ENCODE data around the gene PRRC2C. TPM values are rescaled to one million over a fixed set of nuclear protein-coding genes. Genes with fewer than 3 reads are reported as not detected.
A peak's percentile ranks its signal among the peaks of the same experiment; 100 is the strongest.

Gene PRRC2C
- total RNA-seq, 1 experiment from 2014 or later: 267 TPM

DNA sequence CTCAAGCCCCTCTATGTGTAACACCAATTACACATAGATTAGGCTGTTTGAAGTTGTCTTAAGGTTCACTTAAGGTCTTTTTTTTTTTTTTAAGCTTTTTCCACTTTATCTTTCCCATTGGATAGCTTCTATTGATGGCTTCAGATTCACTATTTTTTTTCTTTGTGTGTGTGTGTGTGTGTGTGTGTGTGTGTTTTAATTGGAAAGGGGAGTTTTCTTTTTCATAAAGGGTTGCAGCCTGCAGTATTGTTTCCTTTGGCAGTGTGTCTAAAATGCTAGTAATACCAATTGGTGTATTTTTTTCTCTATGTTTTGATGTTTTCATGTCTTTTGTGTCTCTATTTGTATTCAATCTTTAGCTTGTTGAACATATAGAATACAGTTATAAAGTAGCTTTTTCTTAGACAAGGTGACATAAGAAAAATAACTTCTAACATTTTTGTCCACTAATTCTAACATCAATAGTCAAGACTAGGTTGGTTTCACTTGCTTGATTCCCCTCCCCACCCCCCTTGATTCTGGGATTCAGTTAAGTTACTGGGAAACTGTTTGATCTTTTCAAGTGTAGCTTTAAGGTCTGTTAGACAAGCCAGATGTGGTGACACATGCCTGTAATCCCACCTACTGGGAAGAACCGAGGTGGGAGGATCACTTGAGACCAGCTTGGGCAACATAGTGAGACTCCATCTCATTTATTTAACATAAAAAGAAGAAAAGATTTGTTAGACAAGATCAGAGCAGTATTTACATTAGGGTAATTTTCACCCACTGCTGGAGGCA lies 21.4 kb downstream of the PRRC2C start:
- H3K36me3 Mint-ChIP-seq (ENCODE audit: insufficient read depth in 1 of 3, low read depth in 3 of 3): peaks cover 0 to 6% (median under 1%) of the 10 kb centered on the region in 3 experiments; a peak in 2 of 7 replicates
- H4K91ac ChIP-seq (ENCODE audit: insufficient read length, low read depth, low read length): no peak overlapping the region
- no peak overlapping the region for H3K18ac ChIP-seq (ENCODE audit: insufficient read length, low read depth, low read length)
- no peaks in the 10 kb centered on the region for H3K23me2 ChIP-seq (ENCODE audit: insufficient read length, low read depth, low read length, poor library complexity, severe bottlenecking)
- TF ChIP-seq, protein P1, sequence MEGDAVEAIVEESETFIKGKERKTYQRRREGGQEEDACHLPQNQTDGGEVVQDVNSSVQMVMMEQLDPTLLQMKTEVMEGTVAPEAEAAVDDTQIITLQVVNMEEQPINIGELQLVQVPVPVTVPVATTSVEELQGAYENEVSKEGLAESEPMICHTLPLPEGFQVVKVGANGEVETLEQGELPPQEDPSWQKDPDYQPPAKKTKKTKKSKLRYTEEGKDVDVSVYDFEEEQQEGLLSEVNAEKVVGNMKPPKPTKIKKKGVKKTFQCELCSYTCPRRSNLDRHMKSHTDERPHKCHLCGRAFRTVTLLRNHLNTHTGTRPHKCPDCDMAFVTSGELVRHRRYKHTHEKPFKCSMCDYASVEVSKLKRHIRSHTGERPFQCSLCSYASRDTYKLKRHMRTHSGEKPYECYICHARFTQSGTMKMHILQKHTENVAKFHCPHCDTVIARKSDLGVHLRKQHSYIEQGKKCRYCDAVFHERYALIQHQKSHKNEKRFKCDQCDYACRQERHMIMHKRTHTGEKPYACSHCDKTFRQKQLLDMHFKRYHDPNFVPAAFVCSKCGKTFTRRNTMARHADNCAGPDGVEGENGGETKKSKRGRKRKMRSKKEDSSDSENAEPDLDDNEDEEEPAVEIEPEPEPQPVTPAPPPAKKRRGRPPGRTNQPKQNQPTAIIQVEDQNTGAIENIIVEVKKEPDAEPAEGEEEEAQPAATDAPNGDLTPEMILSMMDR (conservative IDR thresholded peaks at IDR 0.05): no peak
- no peak overlapping the region for H3K4ac ChIP-seq (ENCODE audit: low read depth, low read length)
- no peak overlapping the region for H2BK12ac ChIP-seq (ENCODE audit: insufficient read length, low read depth, low read length)
- H3K4me3 Mint-ChIP-seq: no peak overlapping the region; a peak in 3 of 5 replicates
- H3K27me3 Mint-ChIP-seq (ENCODE audit: low read depth): no peaks in the 10 kb centered on the region; the same call in 1 of the 2 replicates
- no peak overlapping the region for H2BK20ac ChIP-seq (ENCODE audit: low read depth, low read length, poor library complexity, severe bottlenecking)
- no peak overlapping the region for H3K23ac ChIP-seq (ENCODE audit: insufficient read length, low read depth, low read length)
- no peak overlapping the region for H3T11ph ChIP-seq (ENCODE audit: low read length)
- H3K79me2 ChIP-seq (ENCODE audit: insufficient read depth, low read length): peaks cover 75% of the 10 kb centered on the region; the same call in 1 of the 2 replicates
- H2AFZ ChIP-seq (ENCODE audit: low read length): no peak overlapping the region
- no peaks in the 10 kb centered on the region for H3K9me3 ChIP-seq (ENCODE audit: control insufficient read depth, low read depth, low read length)
- H2BK15ac ChIP-seq (ENCODE audit: low read depth, low read length): no peak overlapping the region
- no peaks in the 10 kb centered on the region for H3K79me1 ChIP-seq (ENCODE audit: insufficient read depth, low read depth, low read length, poor library complexity, severe bottlenecking)
- H3K4me2 ChIP-seq (ENCODE audit: insufficient read depth, insufficient read length, low read length): no peak overlapping the region
- H3K4me1 Mint-ChIP-seq: peaks cover 54 to 64% of the 10 kb centered on the region in 2 experiments
- H2BK5ac ChIP-seq (ENCODE audit: insufficient read length, low read length): no peak overlapping the region
- H4K8ac ChIP-seq (replicated peaks; ENCODE audit: insufficient read length, low read depth, low read length): no peak overlapping the region
- H3K27ac ChIP-seq (ENCODE audit: insufficient read length, low read depth, low read length): no peak overlapping the region
- no peaks in the 10 kb centered on the region for H3K9me3 Mint-ChIP-seq
- H2AK5ac ChIP-seq (ENCODE audit: insufficient read length, low read length): no peak overlapping the region
- H4K20me1 ChIP-seq (ENCODE audit: control insufficient read depth, insufficient read depth, insufficient read length): no peaks in the 10 kb centered on the region
- no peaks in the 10 kb centered on the region for H3K27me3 ChIP-seq (ENCODE audit: insufficient read depth, low read length)
- no CpG with 5 or more reads among the region's 1 CpG for WGBS (ENCODE audit: extremely low coverage, insufficient read length, low lambda C conversion rate)
- no peak overlapping the region for H2BK120ac ChIP-seq (ENCODE audit: low read depth, low read length, poor library complexity, severe bottlenecking)
- no peak overlapping the region for H3K56ac ChIP-seq (ENCODE audit: insufficient read length, low read depth, low read length)
- no peak overlapping the region for H3K9ac ChIP-seq (ENCODE audit: extremely low read depth, insufficient read length, low read length)
- peak overlapping the region in 2 of 3 experiments; percentile 16 to 19; a peak in 2 of 7 replicates for H3K27ac Mint-ChIP-seq
- no peak overlapping the region for H4K5ac ChIP-seq (ENCODE audit: insufficient read length, low read depth, low read length)
- no peak overlapping the region for H3K14ac ChIP-seq (ENCODE audit: insufficient read depth, low read length)
- DNase-seq: no peak
- peaks cover 8% of the 10 kb centered on the region; the same call in 1 of the 2 replicates for H3K4me1 ChIP-seq (ENCODE audit: insufficient read depth, low read length)
